Chondrocyte (in vitro differentiated cells): ENCODE data around the gene SCNN1B. TPM values are rescaled to one million over a fixed set of nuclear protein-coding genes. Genes with fewer than 3 reads are reported as not detected.
"Not testable (repeated sequence)": the region's sequence is repeated elsewhere in the genome, so short reads cannot be mapped to it uniquely, and the experiment has no call there.

ENCODE experiments used
- DNase-seq: peaks from one replicate; pipeline ENCODE4 v3.0.0; 2021; ENCODE audit warnings: mixed read lengths, low spot score
- H3K27ac Mint-ChIP-seq: one replicate; pipeline ENCODE4 v1.8.0; 2021; ENCODE audit warnings: mild to moderate bottlenecking, moderate library complexity, mixed read lengths; ENCODE audit not compliant: unreplicated experiment
- H3K27me3 Mint-ChIP-seq: 2 replicates; pipeline ENCODE4 v1.8.0; 2021; ENCODE audit warnings: low read depth, mixed read lengths
- H3K36me3 Mint-ChIP-seq: 2 replicates; pipeline ENCODE4 v1.8.0; 2021; ENCODE audit warnings: low read depth, mixed read lengths
- H3K4me1 Mint-ChIP-seq: 2 replicates; pipeline ENCODE4 v1.8.0; 2021; ENCODE audit warnings: low read depth, mild to moderate bottlenecking, mixed read lengths
- H3K4me3 Mint-ChIP-seq: one replicate; pipeline ENCODE4 v1.8.0; 2021; ENCODE audit warnings: mild to moderate bottlenecking, moderate library complexity, mixed read lengths; ENCODE audit not compliant: unreplicated experiment
- H3K9me3 Mint-ChIP-seq: 2 replicates; pipeline ENCODE4 v1.8.0; 2021; ENCODE audit warnings: low read depth, mixed read lengths
- CTCF ChIP-seq: fragments of 200-600 bp; sonication (generic); IDR thresholded peaks from 2 replicates; pipeline ENCODE4 v1.5.0; 2021; ENCODE audit warnings: antibody characterized with exemption, mild to moderate bottlenecking, moderate library complexity
- total RNA-seq: library from RNA; stranded (reverse); gene quantifications from 3 replicates; pipeline ENCODE4 v1.2.1, GENCODE V29; 2021

SCNN1B gene
- total RNA-seq, 1 donor from 2014 or later: not detected

GRCh38 chr16:23362460-23363317, 60.6 kb downstream of the SCNN1B start:
- no peak overlapping the region for H3K4me3 Mint-ChIP-seq
- no peaks in the 10 kb centered on the region for H3K4me1 Mint-ChIP-seq
- TF ChIP-seq CTCF: no peak
- H3K36me3 Mint-ChIP-seq: no peaks in the 10 kb centered on the region
- H3K27me3 Mint-ChIP-seq: peaks cover 8% of the 10 kb centered on the region
- DNase-seq: peak; percentile 58
- H3K27ac Mint-ChIP-seq: no peak overlapping the region
- no peaks in the 10 kb centered on the region for H3K9me3 Mint-ChIP-seq

GRCh38 chr16:23365602-23366240, 63.6 kb downstream of the SCNN1B start:
- no peaks in the 10 kb centered on the region for H3K4me1 Mint-ChIP-seq
- H3K27me3 Mint-ChIP-seq: peaks cover 13% of the 10 kb centered on the region
- TF ChIP-seq CTCF: no peak
- no peak overlapping the region for H3K4me3 Mint-ChIP-seq
- DNase-seq: peak; percentile 1
- H3K27ac Mint-ChIP-seq: no peak overlapping the region
- H3K9me3 Mint-ChIP-seq: no peaks in the 10 kb centered on the region
- H3K36me3 Mint-ChIP-seq: no peaks in the 10 kb centered on the region

- H3K27me3 Mint-ChIP-seq: peaks cover 16% of the 10 kb centered on the region
- not testable (repeated sequence) for H3K27ac Mint-ChIP-seq, DNase-seq, H3K9me3 Mint-ChIP-seq, H3K4me3 Mint-ChIP-seq, H3K36me3 Mint-ChIP-seq, H3K4me1 Mint-ChIP-seq
Observed at GRCh38 chr16:23366341-23366740, 64.2 kb downstream of the SCNN1B start.

- no peak for DNase-seq
- Mint-ChIP-seq H3K4me1 (no peaks in the 10 kb centered on the region), H3K36me3 (no peaks in the 10 kb centered on the region), H3K27ac (no peak overlapping the region), H3K27me3 (peaks cover 16% of the 10 kb centered on the region), H3K9me3 (no peaks in the 10 kb centered on the region), H3K4me3 (no peak overlapping the region)
- TF ChIP-seq CTCF: no peak
Observed at GRCh38 chr16:23367564-23367963, 65.5 kb downstream of the SCNN1B start.

- Mint-ChIP-seq H3K9me3 (no peaks in the 10 kb centered on the region), H3K4me1 (no peaks in the 10 kb centered on the region), H3K27ac (no peak overlapping the region), H3K27me3 (peaks cover 16% of the 10 kb centered on the region), H3K4me3 (no peak overlapping the region), H3K36me3 (no peaks in the 10 kb centered on the region)
- TF ChIP-seq CTCF: no peak
- no peak for DNase-seq
Observed at GRCh38 chr16:23367988-23368387, 65.9 kb downstream of the SCNN1B start.
